HG03135 (cell line): ENCODE measurements around the gene FAM107A.

Experiments
- ATAC-seq: cut with Tn5 transposase; IDR thresholded peaks from one replicate; pipeline ENCODE4 v1.9.1; 2021; ENCODE audit warnings: mild to moderate bottlenecking, moderate library complexity; ENCODE audit not compliant: unreplicated experiment

FAM107A gene

DNA sequence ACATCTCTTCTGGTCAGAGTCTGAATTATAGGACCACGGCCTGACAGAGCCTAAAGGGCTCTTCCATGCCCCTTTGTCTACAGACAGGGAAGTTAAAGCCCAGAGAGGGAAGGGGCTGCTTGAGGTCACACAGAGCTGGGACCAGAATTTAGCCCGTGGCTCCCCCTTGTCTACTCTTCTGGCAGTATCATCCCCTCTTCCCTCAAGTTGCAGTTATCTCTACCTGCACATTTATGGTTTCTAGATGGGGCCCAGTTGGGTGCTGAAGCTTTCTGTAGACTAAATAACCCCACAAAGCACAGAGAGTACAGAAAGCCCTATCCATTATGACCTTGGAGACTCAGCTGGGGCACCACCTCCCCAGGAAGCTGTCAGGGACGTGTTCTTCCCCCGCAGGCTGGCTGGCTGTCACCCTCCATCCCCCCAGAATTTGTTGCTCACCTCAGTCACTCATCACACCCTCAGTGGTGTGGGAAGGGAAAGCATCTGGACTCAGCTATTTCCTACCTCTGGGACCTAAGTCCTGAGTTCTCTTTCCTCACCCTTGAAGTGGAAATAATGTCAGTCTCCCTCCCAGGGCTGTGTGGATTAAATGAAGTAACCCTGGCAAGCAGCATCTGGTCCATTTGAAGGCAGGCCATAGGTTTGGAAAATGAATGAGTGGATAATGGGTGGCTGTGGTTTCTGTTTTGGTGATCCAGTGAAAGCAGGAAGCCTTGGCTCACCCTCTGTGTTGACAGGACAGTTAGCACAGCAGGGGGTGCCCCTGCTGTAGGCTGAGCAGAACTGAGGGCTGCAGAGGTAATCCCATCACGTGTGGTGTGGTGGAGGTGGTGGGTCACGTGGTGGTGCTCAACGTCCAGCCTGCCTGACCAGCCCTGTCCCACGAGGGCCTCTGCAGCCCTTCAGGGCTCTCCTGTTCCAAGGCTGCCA, 56.5 kb downstream of the FAM107A start:
- ATAC-seq = no peak

DNA sequence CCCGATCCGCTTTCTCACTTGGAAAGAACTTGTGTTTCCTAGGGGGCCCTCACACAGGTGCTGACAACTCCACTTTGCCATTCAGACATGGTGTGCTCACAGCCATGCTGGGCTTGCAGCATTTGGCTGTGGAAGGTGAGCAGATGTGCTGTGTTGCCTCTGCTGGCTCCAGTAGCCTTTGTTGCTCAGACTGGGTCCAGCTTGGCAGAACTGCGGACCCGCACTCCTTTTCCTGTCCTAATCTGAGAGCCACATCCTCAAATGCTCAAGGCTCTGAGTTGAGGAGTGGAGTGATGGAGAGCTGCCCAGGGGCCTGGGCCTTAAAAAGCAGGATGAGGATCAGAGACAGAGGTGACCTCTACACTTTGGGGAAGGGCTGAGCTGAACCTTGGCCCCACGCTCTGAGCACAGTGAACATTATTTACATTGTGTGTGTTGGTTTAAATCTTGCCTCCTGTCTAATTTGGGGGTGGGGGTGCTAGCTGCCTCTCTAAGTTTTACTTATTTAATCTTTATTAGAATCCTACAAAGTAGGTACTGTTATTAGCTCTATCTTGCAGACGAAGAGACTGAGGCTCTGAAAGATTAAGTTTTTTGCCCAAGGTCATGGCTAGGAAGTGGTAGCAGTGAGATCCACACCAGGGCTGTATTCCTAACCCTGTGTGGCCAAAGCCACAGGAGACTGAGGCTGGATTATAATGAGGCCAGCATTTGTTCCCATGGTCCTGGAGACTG, 57.4 kb downstream of the FAM107A start:
- ATAC-seq = no peak

DNA sequence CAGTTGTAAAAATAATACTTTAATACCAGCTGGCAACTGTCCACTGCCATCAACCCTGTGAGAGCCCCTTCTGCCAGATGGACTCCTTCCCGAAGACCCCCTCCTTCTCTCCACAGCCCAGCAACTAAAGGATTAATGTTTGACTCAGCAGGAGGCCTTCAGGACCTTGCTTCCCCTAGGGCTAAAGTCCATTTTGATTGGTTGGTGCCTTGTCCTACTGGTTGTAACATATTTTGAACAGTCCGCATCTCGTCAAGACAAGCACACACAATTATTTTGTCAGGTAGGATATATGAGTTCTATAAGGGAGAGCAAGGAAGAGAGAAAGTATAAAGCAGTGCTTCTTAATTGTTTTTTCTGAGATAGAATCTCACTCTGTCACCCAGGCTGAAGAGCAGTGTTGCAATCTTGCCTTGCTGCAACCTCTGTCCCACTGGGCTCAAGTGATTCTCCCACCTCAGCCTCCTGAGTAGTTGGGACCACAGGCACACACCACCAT, 58.9 kb downstream of the FAM107A start:
- no peak for ATAC-seq

DNA sequence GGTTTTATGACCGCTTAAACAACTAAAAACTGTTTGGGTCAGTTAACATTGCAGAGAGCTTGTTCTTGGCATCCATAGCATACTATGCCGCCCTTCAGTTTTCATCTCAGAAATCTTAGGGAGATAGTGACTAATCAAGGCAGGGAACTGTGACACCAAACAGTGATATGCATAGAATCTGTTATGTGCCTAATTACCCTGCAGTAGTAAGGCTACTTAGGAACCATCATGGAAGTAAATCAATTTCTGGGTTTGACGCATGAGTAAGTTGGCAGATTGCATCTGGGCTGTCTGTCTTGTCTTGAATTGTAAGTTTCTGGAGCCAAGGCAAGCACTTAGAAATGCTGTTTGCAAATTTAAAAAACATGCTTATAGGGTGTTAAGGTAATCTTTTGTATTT, 62.8 kb downstream of the FAM107A start:
- ATAC-seq = no peak
